Mononuclear cell (primary cell): Measurements from ENCODE around the gene MUS81. TPM values are rescaled to one million over a fixed set of nuclear protein-coding genes. Genes with fewer than 3 reads are reported as not detected.
"Not testable (repeated sequence)": the region's sequence is repeated elsewhere in the genome, so short reads cannot be mapped to it uniquely, and the experiment has no call there.

Source experiments
- H3K27me3 ChIP-seq: 2 replicates; pipeline ENCODE4 v1.6.0; 2011; ENCODE audit warnings: low read length, control low read depth; ENCODE audit not compliant: insufficient read depth
- H3K4me1 ChIP-seq: 2 replicates; pipeline ENCODE4 v1.5.1; 2011; ENCODE audit warnings: mild to moderate bottlenecking, low read length, control low read depth; ENCODE audit not compliant: insufficient read depth
- H3K4me3 ChIP-seq: 2 replicates; pipeline ENCODE4 v1.5.1; 2011; ENCODE audit warnings: mild to moderate bottlenecking, low read length, moderate library complexity
- H3K9me3 ChIP-seq: 2 replicates; pipeline ENCODE4 v1.5.1; 2011; ENCODE audit warnings: low read depth, mild to moderate bottlenecking, control low read depth, low read length
- total RNA-seq: library from RNA; depleted of rRNA; stranded (reverse); fragments of >200 nt; gene quantifications from one replicate; pipeline ENCODE4 v1.2.3, GENCODE V29; 2012

MUS81 gene
- total RNA-seq, 1 donor = 17.3 TPM

DNA sequence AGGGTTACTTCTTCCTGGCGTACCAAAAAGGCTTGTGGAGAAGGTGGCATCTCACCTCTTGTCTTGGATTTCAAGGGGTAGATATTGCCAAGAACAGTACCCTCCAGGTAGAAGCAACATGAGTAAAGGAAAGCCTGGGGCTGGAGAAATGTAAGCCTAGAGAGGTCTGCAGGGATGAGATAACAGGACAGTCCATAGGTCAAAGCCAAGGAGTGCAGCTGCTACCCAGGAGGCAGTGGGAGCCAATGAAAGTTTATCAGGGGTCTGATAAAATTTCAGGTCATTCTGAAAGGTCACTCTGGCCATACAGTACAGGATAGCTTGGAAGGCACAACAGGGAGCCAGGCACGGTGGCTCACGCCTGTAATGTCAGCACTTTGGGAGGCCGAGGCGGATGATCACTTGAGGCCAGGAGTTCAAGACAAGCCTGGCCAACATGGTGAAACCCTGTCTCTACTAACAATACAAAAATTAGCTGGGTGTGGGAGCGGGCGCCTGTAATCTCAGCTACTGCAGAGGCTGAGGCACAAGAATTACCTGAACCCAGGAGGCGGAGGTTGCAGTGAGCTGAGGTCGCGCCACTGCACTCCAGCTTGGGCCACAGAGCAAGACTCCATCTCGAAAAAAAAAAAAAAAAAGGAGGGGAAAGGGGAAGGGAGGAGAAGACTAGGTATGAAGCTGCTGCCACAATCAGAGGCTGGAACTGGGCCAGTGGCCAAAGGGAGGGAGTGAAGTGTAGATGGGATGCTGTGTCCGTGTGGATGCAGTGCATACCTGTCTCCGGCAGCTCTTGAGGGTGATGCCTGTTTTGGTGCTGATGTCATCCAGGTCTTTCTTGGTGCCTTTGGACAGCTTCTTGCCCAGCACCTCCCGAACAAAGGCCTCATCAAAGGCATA, 26.8 kb downstream of the MUS81 start:
- Histone ChIP-seq H3K27me3 (no peaks in the 10 kb centered on the region), H3K4me3 (peak overlapping the region; percentile 71), H3K9me3 (no peaks in the 10 kb centered on the region), H3K4me1 (peaks cover 55% of the 10 kb centered on the region)

DNA sequence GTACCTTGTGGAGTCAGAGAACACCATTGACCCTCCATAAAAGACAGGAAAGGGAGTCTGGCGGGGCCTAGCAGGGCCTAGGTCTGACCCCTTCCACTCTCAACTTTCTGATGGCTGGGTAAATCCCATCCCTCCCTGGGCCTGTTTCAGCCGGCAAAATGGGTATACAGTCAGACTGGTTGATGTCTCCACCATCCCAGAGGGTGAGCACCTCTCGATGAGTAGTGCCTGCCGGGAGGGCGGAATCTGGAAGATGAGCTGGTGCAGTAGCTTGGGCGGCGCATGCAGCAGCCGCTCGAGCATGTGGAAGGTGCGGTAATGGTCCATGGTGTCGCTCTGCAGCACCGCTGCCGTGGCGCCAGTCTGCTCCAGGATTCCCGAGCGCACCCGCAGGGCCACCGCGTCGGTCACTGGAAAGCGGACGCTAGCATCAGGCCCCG, 27.5 kb downstream of the MUS81 start:
- peak overlapping the region; percentile 71 for H3K4me3 ChIP-seq
- H3K4me1 ChIP-seq = peaks cover 61% of the 10 kb centered on the region

DNA sequence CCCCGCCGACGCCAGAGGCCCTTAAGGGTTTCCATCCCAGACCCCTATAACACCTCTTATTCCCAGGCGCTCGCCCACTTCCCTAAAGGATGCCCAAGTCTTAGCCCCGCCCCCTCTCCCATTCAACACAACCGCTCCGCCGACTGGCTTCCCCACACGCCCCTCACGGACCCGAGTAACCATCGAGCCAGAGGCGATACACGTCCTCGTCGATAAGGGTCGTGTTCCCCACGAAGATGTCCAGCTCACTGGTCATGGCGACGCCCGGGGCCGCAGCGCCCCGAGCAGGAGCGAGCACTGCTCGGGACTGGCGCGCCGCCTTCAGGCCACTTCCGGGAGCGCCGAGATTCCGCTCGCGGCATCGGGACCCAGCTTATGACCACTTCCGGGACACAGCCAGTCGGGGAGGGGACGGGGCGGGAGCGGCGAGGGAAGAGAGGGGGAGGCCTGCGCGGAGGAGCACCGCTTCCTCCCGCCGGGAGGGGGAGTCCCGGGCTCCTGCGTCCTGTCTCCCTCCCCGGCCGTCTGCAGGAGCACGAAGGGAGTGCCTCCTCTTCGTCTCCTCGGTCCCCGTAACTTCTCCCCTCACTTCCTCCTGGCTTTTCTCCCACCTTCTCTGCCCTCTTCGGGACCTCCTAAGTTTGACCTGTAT, 28.1 kb downstream of the MUS81 start, which contains the start of gene FIBP:
Gene FIBP, minus strand, starts transcription at position 309 of the 652 bp plus-strand sequence. Its CDS starts 53 bp downstream, at position 256.
- no peaks in the 10 kb centered on the region for H3K27me3 ChIP-seq
- H3K9me3 ChIP-seq = no peaks in the 10 kb centered on the region
- peaks cover 67% of the 10 kb centered on the region for H3K4me1 ChIP-seq
- H3K4me3 ChIP-seq = peak within 1 kb of the TSS; percentile 71

More for the DNA sequence above, 27.5 kb downstream of the MUS81 start:
- H3K27me3 ChIP-seq = no peaks in the 10 kb centered on the region
- no peaks in the 10 kb centered on the region for H3K9me3 ChIP-seq

DNA sequence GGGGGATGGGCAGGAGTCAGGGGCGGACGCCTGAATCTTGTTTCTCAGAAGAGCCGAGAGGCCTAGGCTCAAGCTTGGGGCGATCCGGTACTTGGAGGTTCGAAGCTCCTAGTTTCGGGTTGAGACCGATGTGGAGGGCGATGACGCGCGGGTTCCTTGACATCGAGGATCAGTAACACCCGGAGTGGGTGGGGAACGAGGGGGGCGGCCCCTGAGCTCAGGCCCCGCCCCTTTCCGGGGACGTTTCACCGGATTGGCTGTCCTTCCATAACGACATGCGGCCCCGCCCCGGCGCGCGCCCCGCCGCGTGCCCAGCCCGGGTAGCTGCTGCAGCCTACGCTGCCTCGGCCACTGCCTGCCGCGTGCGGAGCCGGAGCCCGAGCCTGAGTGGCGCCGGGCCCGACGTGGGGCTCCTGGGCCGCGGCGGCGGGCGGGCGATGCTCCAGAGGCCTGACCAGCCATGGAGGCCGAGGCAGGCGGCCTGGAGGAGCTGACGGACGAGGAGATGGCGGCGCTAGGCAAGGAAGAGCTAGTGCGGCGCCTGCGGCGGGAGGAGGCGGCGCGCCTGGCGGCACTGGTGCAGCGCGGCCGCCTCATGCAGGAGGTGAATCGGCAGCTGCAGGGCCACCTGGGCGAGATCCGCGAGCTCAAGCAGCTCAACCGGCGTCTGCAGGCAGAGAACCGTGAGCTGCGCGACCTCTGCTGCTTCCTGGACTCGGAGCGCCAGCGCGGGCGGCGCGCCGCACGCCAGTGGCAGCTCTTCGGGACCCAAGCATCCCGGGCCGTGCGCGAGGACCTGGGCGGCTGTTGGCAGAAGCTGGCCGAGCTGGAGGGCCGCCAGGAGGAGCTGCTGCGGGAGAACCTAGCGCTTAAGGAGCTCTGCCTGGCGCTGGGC, 30.3 kb downstream of the MUS81 start, which contains the start of gene CCDC85B:
Gene CCDC85B, plus strand, starts transcription at position 350 of the 895 bp plus-strand sequence. Its CDS starts 111 bp downstream, at position 461.
- no peaks in the 10 kb centered on the region for H3K27me3 ChIP-seq
- H3K9me3 ChIP-seq = no peaks in the 10 kb centered on the region
- H3K4me1 ChIP-seq = peaks cover 77% of the 10 kb centered on the region
- peak within 1 kb of the TSS; percentile 58 for H3K4me3 ChIP-seq

DNA sequence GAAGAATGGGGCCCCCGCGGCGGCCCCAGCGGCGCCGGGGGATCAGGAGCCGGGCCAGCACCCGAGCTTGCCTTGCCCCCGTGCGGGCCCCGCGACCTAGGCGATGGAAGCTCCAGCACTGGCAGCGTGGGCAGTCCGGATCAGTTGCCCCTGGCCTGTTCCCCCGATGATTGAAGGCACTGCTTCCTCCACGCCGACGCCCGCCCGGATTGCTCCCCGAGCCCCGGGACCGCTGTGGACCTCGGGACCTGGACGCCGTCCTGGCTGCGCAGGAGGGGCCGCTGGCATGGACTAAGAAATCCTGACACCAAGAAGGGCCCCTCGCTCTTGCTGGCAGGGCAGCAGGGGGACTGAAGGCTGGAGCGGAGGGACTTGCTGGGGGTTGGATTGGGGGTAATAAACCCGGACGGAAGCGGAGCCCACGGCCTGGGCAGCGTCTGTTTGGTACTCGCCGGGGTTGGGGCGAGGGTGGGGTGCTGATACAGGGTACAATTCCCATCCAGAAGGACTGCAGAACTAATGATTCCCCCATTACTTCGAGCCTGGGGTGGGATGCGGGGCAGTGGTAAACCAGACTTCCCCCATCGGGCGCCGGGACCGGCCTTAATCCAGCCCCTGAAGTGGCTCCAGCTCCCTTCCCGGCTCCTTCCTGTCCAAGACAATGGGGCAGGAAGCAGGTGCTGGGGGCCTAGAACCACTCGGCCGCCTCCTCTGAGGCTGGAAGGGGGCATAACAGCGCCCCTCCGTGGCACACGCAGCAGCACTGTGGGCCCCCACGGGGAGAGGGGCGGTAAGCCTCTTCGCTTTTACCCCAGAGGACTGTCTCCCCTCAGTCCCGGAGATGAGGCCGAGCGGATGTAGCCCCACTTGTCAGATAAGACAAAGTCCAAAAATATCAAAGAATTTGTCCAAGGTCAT, 31.2 kb downstream of the MUS81 start:
- Histone ChIP-seq H3K4me1 (peaks cover 77% of the 10 kb centered on the region), H3K9me3 (no peaks in the 10 kb centered on the region), H3K27me3 (no peaks in the 10 kb centered on the region), H3K4me3 (peak overlapping the region; percentile 58)

DNA sequence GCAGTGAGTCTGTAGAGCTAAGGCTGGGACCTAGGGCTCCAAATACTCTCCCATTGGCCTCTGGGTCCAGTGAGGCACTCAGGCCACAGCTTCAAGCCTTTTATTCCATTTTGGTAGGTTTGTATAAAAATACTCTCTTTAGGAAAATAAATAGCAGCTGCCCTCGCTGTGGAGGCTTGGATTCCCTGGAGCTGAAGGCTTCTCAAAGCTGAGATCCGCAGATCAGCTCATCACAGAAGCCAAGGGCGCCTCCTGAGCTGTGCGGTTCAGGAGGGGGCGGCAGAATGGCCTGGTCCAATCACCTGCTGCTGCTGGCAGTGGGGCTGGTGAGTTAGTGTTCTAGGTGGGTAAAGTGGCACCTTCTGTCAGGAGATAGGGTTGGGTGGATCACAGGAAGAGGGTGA, 31.9 kb downstream of the MUS81 start:
- peak overlapping the region; percentile 58 for H3K4me3 ChIP-seq
- peaks cover 72% of the 10 kb centered on the region for H3K4me1 ChIP-seq
- not testable (repeated sequence) for H3K9me3 ChIP-seq, H3K27me3 ChIP-seq

DNA sequence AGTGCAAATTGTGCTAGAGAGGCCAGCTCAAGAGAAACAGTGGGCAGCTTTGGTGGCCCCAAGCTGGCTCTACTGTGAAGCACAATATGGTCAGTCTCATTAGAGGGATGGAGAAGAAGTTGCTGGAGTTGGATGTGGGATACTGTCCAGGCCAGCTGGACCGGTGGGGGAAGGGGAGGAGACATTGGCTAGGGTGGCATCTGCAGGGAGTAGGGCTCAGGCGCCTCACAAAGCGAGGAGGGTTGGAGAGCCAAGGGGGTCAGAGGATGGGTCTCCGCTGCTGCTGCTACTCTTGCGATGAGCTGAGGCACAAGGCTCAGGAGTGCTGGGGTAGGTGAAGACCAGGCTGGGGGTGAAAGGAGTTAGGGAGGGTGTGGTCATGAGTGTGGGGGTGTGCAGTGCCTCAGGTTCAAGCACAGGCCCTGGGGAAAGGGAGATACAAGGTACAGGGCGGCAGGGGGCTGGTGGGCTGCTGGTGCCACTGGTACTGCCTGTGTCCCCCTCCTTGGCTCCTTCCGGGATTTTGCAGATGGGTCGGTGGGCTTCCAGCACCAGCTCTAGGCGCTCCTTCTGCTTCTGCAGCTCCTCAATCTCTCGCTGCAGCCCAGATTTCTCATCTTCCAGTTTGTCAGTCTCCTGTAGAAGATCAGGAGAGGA, 32.6 kb downstream of the MUS81 start:
- Histone ChIP-seq H3K9me3 (no peaks in the 10 kb centered on the region), H3K4me3 (no peak overlapping the region), H3K4me1 (peaks cover 65% of the 10 kb centered on the region), H3K27me3 (no peaks in the 10 kb centered on the region)

DNA sequence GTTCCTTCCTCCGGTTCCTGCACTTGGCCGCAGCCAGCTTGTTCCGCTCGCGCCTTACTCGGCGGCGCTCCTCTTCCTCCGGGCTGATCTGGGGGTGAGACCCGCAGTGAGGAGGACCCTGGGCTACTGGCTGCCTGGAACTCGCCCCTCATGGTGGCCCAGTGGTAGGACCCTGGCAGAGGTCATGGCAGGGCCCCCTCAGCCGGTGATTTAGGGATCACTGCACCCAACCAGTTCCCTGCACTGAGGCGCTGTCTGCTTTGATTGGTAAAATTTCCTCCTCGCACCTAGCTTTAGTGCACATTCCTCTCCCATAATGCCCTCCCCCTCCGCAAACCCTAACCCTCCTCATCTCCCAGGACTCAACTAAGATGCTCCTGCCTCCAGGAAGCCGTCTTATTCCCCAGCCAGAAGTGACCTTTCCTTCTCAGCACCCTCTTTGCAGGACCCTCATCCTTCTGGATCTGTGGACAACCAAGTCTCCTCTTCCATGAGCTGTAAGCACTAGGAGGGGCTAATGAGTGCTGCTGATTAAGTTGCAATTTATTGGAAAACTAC, 33.9 kb downstream of the MUS81 start:
- peaks cover 66% of the 10 kb centered on the region for H3K4me1 ChIP-seq
- no peaks in the 10 kb centered on the region for H3K9me3 ChIP-seq
- peaks cover 2% of the 10 kb centered on the region for H3K27me3 ChIP-seq
- peak overlapping the region; percentile 27 for H3K4me3 ChIP-seq

DNA sequence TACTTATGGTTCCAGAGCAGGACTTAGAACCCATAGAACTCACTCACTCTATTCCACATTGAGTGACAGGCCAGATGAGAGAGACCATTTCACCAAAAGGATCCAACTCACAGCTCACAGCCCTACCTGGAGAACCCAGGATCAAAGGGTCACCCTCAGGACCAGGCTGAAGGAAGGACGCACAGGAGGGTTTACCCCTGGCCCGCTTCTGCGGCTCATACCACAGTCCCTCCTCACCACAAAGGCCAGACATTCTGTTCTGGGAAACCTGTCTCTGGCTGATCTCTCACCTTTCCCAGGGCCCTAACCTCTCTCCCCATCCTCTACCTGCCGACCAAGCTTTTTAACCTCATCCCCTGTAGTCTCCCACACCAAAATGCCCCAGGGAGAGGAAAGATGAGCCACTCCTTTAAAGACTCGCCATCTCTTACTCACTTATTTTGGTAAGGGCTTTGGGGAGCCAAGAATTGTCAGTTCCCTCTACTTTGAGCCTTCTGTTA, 35.3 kb downstream of the MUS81 start:
- Histone ChIP-seq H3K9me3 (no peaks in the 10 kb centered on the region), H3K4me1 (peaks cover 65% of the 10 kb centered on the region)

DNA sequence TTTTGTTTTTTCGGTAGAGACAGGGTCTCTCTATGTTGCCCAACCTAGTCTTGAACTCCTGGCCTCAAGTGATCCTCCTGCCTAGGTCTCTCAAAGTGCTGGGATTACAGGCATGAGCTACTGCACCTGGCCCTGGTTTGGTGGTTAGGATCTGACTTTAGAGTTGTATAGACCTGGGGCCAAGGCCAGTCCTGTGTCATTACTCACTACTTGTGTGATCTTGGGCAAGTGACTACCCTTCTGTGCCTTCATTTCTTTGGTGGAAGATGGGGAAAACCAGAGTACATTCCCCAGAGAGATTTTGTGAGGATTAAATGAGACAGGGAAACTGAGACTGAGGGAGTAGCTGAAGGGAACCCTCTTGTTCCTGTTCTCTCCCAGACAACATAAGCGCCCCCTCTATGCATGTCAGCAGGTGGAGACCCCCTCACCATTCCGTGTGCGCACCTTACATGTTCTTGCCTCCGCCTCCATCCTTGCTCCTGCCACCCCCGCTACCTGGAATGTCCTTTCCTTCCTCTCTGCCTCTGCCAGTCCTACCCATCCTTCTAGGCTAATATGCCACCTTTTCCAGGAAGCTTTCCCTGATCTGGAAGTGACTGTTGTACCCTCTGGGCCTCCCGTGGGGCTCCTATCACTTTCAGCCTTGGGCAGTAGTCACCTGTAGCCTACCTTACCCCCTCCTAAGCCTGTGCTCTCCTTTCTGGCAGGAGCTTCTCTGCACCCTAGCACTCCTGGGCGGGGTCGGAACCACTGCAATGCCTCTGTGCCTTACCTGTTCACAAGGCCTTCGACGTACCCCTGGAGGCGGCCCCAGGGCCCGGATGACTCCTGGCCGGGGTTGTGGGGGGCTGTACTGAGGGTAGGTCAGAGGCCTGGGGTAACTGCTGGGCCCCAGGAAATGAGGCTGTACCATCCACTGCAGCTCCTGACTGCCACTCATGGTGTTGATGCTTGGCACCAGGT, 36.1 kb downstream of the MUS81 start:
- Histone ChIP-seq H3K9me3 (no peaks in the 10 kb centered on the region), H3K4me1 (peaks cover 63% of the 10 kb centered on the region), H3K4me3 (no peak overlapping the region), H3K27me3 (peaks cover 6% of the 10 kb centered on the region)

More for the DNA sequence above, 35.3 kb downstream of the MUS81 start:
- Histone ChIP-seq H3K27me3 (peaks cover 6% of the 10 kb centered on the region), H3K4me3 (no peak overlapping the region)

DNA sequence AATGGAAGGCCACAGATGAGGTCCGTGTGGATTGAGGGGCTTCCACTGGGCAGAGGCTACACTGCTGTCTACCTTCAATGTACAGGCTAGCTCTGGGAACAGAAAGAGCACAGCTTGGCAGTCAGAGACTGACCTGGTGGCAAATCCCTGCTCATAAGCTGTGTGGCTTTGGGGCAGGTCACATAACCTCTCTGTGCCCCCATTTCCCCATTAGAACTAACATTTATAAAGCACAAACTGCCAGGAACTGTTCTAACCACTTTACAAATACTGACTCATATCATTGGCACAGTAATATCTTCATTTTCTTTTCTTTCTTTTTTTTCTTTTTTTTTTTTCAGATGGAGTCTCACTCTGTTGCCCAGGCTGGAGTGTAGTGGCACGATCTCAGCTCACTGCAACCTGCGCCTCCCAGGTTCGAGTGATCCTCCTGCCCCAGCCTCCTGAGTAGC, 36.8 kb downstream of the MUS81 start:
- Histone ChIP-seq H3K4me1 (peaks cover 59% of the 10 kb centered on the region), H3K27me3 (peaks cover 6% of the 10 kb centered on the region), H3K4me3 (no peak overlapping the region), H3K9me3 (no peaks in the 10 kb centered on the region)
